Measurements from ENCODE around the gene INTS11. TPM values are rescaled to one million over a fixed set of nuclear protein-coding genes. Genes with fewer than 3 reads are reported as not detected.

Gene INTS11
- total and polyA plus RNA-seq, 2 donors (not counting 1 experiment from before 2014, with no cell fraction given), result 149 to 245 TPM

- ChIA-PET CTCF (interaction anchor here (0.6 to 0.9 kb wide), 3 partner anchors 17 to 156 kb away, joined by 3 to 4 read pairs (median 3); partner anchors contain the start of gene AURKAIP1), POLR2A (interaction anchor here (0.5 to 1.5 kb wide), 7 partner anchors 12 to 313 kb away, joined by 3 to 8 read pairs (median 4); partner anchors contain the start of genes AURKAIP1, CCNL2 and ISG15)
- peaks cover 36% of the 10 kb centered on the region for H3K4me1 Mint-ChIP-seq
- peak overlapping the region; percentile 3 to 84 (median 75) for H3K4me3 ChIP-seq (ENCODE audit: control extremely low read depth in 1 of 5, extremely low read depth in 1 of 5, insufficient read depth in 1 of 5, low read depth in 2 of 5, low read length in 4 of 5)
- peaks cover 52% of the 10 kb centered on the region for H3K79me2 ChIP-seq (ENCODE audit: control insufficient read depth, insufficient read depth, low read length)
- H3K4me3 Mint-ChIP-seq, result peak overlapping the region; percentile 88
- no peaks in the 10 kb centered on the region for H3K27me3 ChIP-seq (replicated peaks in 1 of 4; ENCODE audit: control extremely low read depth in 1 of 4, control insufficient read depth in 3 of 4, insufficient read depth in 4 of 4, low read length in 3 of 4)
- intact Hi-C loops (cut with micrococcal nuclease), result loop anchor here (1.0 kb wide), 3 partner anchors 32 to 157 kb away; partner anchors contain the start of genes C1orf159, CPTP and INTS11
- WGBS (ENCODE audit: insufficient coverage), result under 1% methylated on average over 31 of the region's 31 CpGs
- peaks cover 0 to 9% of the 10 kb centered on the region in 2 experiments for H3K36me3 ChIP-seq (replicated peaks in 1 of 2; ENCODE audit: control extremely low read depth in 1 of 2, control insufficient read depth in 1 of 2, extremely low read depth in 1 of 2, insufficient read depth in 2 of 2, low read length in 1 of 2)
- peak overlapping the region; percentile 76 for H3K27ac Mint-ChIP-seq
- peak overlapping the region; percentile 87 for H3K9ac ChIP-seq (ENCODE audit: low read length)
- H3K4me1 ChIP-seq (ENCODE audit: control insufficient read depth in 2 of 2, insufficient read depth in 2 of 2, low read length in 2 of 2), result peaks cover 29 to 38% of the 10 kb centered on the region in 2 donors
- peak overlapping the region; percentile 98 for H2AFZ ChIP-seq (ENCODE audit: insufficient read depth, low read depth, low read length, poor library complexity, severe bottlenecking)
- no peak for DNase-seq
- TF ChIP-seq CTCF (IDR thresholded peaks at IDR 0.05), result no peak
- TF ChIP-seq EZH2 (IDR thresholded peaks at IDR 0.05; ENCODE audit: borderline replicate concordance, insufficient read depth, low read depth, low read length, poor library complexity, severe bottlenecking), result no peak
- peak overlapping the region; percentile 93 for H3K4me2 ChIP-seq (replicated peaks; ENCODE audit: low read depth, low read length, poor library complexity, severe bottlenecking)
- H3K9me3 Mint-ChIP-seq (ENCODE audit: insufficient read depth), result no peaks in the 10 kb centered on the region
- H4K20me1 ChIP-seq (ENCODE audit: control insufficient read depth, insufficient read depth, low read length, poor library complexity, severe bottlenecking), result peaks cover 49% of the 10 kb centered on the region
- H3K27ac ChIP-seq (ENCODE audit: low read length in 2 of 2), result peak overlapping the region; percentile 24 to 77
- no peak for ATAC-seq (ENCODE audit: low read depth)
- no peaks in the 10 kb centered on the region for H3K9me3 ChIP-seq (ENCODE audit: control extremely low read depth in 1 of 3, control insufficient read depth in 2 of 3, insufficient read depth in 1 of 3, low read length in 2 of 3)
- no peaks in the 10 kb centered on the region for H3K27me3 Mint-ChIP-seq
Observed at GRCh38 chr1:1273209-1273511, 51.3 kb downstream of the INTS11 start.
